Measurements from ENCODE around the gene ZNF81.
"Not testable (repeated sequence)": the region's sequence is repeated elsewhere in the genome, so short reads cannot be mapped to it uniquely, and the experiment has no call there.

The ZNF81 gene

GRCh38 chrX:47836164-47837072 is at the start of gene ZNF81:
ZNF81 (plus strand) TSS chrX:47836902; CDS start chrX:47846268, 9,366 bp downstream.
- DNase-seq, result peak; percentile 94

GRCh38 chrX:47796433-47796906 is 40.2 kb upstream of the ZNF81 start:
- peak; percentile 24 for DNase-seq

- DNase-seq, result no peak
Observed at GRCh38 chrX:47797084-47797483, 39.6 kb upstream of the ZNF81 start.

GRCh38 chrX:47798861-47799260 is 37.8 kb upstream of the ZNF81 start:
- no peak for DNase-seq

- peak; percentile 0 for DNase-seq
Observed at GRCh38 chrX:47802589-47802988, 34.1 kb upstream of the ZNF81 start.

- DNase-seq, result not testable (repeated sequence)
Observed at GRCh38 chrX:47803103-47803502, 33.6 kb upstream of the ZNF81 start.

- DNase-seq, result no peak
Observed at GRCh38 chrX:47804315-47804714, 32.4 kb upstream of the ZNF81 start.

- DNase-seq, result not testable (repeated sequence)
Observed at GRCh38 chrX:47805844-47806243, 30.9 kb upstream of the ZNF81 start.

GRCh38 chrX:47806415-47807271 is 30.1 kb upstream of the ZNF81 start:
- DNase-seq, result not testable (repeated sequence)

- DNase-seq, result not testable (repeated sequence)
Observed at GRCh38 chrX:47807272-47807538, 29.5 kb upstream of the ZNF81 start.

- DNase-seq, result no peak
Observed at GRCh38 chrX:47807548-47807947, 29.2 kb upstream of the ZNF81 start.

- no peak for DNase-seq
Observed at GRCh38 chrX:47808904-47809788, 27.6 kb upstream of the ZNF81 start.

- DNase-seq, result no peak
Observed at GRCh38 chrX:47814851-47815250, 21.9 kb upstream of the ZNF81 start.

GRCh38 chrX:47815901-47816845 is 20.5 kb upstream of the ZNF81 start:
- DNase-seq, result no peak

- DNase-seq, result no peak
Observed at GRCh38 chrX:47817421-47817820, 19.3 kb upstream of the ZNF81 start.

- DNase-seq, result no peak
Observed at GRCh38 chrX:47817897-47818296, 18.8 kb upstream of the ZNF81 start.

GRCh38 chrX:47828984-47829383 is 7.7 kb upstream of the ZNF81 start:
- no peak for DNase-seq

GRCh38 chrX:47831788-47832187 is 4.9 kb upstream of the ZNF81 start:
- DNase-seq, result peak; percentile 24

- DNase-seq, result no peak
Observed at GRCh38 chrX:47838361-47838760, 1.7 kb downstream of the ZNF81 start.

GRCh38 chrX:47840111-47840510 is 3.4 kb downstream of the ZNF81 start:
- DNase-seq, result no peak

GRCh38 chrX:47843363-47843762 is 6.7 kb downstream of the ZNF81 start:
- no peak for DNase-seq

- no peak for DNase-seq
Observed at GRCh38 chrX:47844117-47844516, 7.4 kb downstream of the ZNF81 start.

Data from fibroblast of skin of right quadriceps (primary cell).